HUES64 (cell line): ENCODE data around the gene IMMP1L.
A peak's percentile ranks its signal among the peaks of the same experiment; 100 is the strongest.
"Not testable (repeated sequence)": the region's sequence is repeated elsewhere in the genome, so short reads cannot be mapped to it uniquely, and the experiment has no call there.

ENCODE experiments used
- H3K27ac ChIP-seq: 2 replicates; pipeline ENCODE4 v1.7.0; 2013; ENCODE audit warnings: low read depth, low read length, inconsistent platforms
- H3K27me3 ChIP-seq: 2 replicates; pipeline ENCODE4 v1.6.1; 2013; ENCODE audit warnings: mild to moderate bottlenecking, low read length; ENCODE audit not compliant: insufficient read depth
- H3K36me3 ChIP-seq: 2 replicates; pipeline ENCODE4 v1.6.1; 2013; ENCODE audit warnings: mild to moderate bottlenecking, low read length; ENCODE audit not compliant: insufficient read depth
- H3K4me1 ChIP-seq: 2 replicates; pipeline ENCODE4 v1.6.1; 2013; ENCODE audit warnings: mild to moderate bottlenecking, low read length, moderate library complexity; ENCODE audit not compliant: insufficient read depth
- H3K4me3 ChIP-seq: 2 replicates; pipeline ENCODE4 v1.5.1; 2013; ENCODE audit warnings: mild to moderate bottlenecking, low read length, moderate library complexity
- H3K9ac ChIP-seq: 2 replicates; pipeline ENCODE4 v1.6.1; 2013; ENCODE audit warnings: mild to moderate bottlenecking, low read depth, low read length
- H3K9me3 ChIP-seq: 2 replicates; pipeline ENCODE4 v1.6.1; 2013; ENCODE audit warnings: low read depth, low read length; ENCODE audit not compliant: insufficient read depth
- WGBS: fragments of 150-250, 120-280 bp; methylation state at CpG from one replicate; pipeline ENCODE4 v1.1.7; 2013; ENCODE audit warnings: missing lambda C conversion rate; 5-methylcytosine and 5-hydroxymethylcytosine counted together

The IMMP1L gene

DNA sequence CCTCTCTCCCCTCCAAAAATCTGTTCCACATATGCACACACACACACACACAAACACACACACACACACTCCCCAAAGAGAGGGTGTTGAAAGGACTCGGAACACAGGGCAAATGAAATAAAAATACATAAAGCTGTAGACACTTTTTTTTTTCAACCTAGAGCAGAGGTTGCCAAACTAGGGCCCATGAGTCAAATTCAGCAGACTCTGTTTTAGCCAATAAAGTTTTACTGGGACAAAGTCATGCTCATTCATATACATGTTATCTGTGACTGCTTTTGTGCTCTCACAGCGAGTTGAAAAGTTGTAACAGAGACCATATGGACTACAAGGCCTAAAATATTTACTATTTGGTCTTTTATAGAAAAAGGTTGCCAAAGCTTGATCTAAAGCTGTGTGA is 8.9 kb downstream of the IMMP1L start:
- H3K36me3 ChIP-seq = peaks cover 22% of the 10 kb centered on the region
- 100% methylated on average over 2 of the region's 2 CpGs for WGBS
- no peaks in the 10 kb centered on the region for H3K27me3 ChIP-seq

DNA sequence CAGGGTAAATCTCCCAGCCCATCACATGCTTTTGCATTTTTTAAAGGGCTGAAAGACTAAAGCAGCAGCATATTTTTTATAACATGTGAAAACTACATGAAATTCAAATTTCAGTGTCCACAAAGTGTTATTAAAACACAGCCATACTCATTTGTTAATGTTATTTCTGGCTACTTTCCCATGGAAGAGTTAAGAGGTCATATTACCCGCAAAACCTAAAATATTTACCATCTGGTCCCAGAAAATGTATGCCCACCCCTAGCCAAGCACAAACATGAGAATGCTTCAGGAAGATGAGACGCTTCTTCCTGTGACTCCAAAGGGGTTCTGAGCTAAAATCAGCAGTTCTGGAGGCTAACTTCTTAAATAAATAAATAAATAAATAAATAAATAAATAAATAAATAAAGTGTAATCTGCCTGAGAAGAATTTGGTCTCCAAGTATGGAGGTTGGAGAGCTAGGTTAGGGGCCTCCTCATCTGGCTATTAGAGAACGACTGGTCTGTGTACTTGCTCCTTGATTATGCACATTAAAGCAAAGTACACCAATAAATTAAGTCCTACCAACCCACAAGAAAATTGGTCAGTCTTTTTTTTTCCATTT is 9.7 kb downstream of the IMMP1L start:
- no peak overlapping the region for H3K4me3 ChIP-seq
- 85% methylated on average over 3 of the region's 3 CpGs for WGBS
- peaks cover 17% of the 10 kb centered on the region for H3K36me3 ChIP-seq

More for the DNA sequence above, 8.9 kb downstream of the IMMP1L start:
- Histone ChIP-seq H3K9ac (no peak overlapping the region), H3K4me1 (no peaks in the 10 kb centered on the region), H3K4me3 (no peak overlapping the region), H3K9me3 (no peaks in the 10 kb centered on the region), H3K27ac (no peak overlapping the region)

DNA sequence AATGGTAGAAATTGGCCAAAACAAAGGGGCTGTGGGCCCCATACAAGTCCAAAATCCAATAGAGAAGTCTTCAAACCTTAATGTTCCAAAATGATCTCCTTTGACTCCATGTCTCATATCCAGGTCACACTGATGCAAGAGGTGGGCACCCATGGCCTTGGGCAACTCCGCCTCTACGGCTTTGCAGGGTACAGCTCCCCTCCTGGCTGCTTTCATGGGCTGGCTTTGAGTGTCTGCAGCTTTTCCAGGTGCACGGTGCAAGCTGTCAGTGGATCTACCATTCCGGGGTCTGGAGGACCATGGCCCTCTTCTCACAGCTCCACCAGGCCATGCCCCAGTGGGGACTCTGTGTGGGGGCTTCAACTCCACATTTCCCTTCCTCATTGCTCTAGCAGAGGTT is 15.7 kb downstream of the IMMP1L start:
- not testable (repeated sequence) for H3K27me3 ChIP-seq, H3K27ac ChIP-seq, H3K9ac ChIP-seq, H3K4me3 ChIP-seq, H3K9me3 ChIP-seq
- WGBS = 97% methylated on average over 4 of the region's 4 CpGs
- peaks cover 11% of the 10 kb centered on the region for H3K4me1 ChIP-seq
- H3K36me3 ChIP-seq = peaks cover 11% of the 10 kb centered on the region

More for the DNA sequence above, 9.7 kb downstream of the IMMP1L start:
- Histone ChIP-seq H3K9ac (no peak overlapping the region), H3K27me3 (no peaks in the 10 kb centered on the region), H3K27ac (no peak overlapping the region), H3K9me3 (no peaks in the 10 kb centered on the region), H3K4me1 (no peaks in the 10 kb centered on the region)

DNA sequence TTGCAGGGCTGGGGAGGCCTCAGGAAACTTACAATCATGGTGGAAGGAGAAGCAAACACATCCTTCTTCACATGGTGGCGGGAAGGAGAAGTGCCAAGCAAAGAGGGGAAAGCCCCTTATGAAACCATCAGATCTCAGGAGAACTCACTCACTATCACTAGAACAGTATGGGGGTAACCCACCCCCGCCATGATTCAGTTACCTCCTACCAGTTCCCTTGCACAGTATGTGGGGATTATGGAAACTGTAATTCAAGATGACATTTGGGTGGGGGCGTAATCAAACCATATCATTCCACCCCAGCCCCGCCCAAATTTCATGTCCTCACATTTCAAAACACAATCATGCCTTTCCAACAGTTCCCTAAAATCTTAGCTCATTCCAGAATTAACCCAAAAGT is 16.2 kb downstream of the IMMP1L start:
- Histone ChIP-seq H3K9me3 (no peaks in the 10 kb centered on the region), H3K4me3 (no peak overlapping the region), H3K9ac (no peak overlapping the region), H3K36me3 (peaks cover 11% of the 10 kb centered on the region), H3K4me1 (peaks cover 11% of the 10 kb centered on the region), H3K27ac (no peak overlapping the region), H3K27me3 (no peaks in the 10 kb centered on the region)
- 95% methylated on average over 2 of the region's 4 CpGs for WGBS

DNA sequence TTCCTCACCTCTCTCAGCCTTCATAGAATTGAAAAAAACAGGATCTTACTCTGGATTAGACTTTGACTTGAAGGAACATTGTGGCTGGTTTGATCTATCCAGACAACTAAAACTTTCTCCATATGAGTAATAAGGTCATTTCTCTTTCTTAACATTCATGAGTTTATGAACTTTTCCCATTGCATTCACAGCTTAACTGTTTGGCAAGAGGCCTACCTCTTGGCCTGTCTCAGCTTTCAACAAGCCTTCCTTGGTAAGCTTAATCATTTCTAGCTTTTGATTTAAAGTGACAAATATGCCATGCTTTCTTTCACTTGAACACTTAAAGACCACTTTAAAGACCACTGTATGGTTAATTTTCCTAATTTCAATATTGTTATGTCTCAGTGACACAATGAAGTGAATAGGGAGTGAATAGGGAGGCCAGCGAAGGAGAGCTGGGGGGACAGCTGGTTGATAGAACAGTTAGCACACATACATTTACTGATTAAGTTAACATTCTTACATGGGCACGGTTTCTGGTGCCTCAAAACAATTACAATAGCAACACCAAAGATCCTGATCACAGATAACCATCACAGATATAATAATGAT is 17.0 kb downstream of the IMMP1L start:
- Histone ChIP-seq H3K9me3 (no peaks in the 10 kb centered on the region), H3K4me3 (no peak overlapping the region), H3K27ac (no peak overlapping the region), H3K27me3 (no peaks in the 10 kb centered on the region), H3K9ac (no peak overlapping the region), H3K4me1 (peaks cover 11% of the 10 kb centered on the region), H3K36me3 (peaks cover 11% of the 10 kb centered on the region)
- no CpG with 5 or more reads among the region's 2 CpGs for WGBS

DNA sequence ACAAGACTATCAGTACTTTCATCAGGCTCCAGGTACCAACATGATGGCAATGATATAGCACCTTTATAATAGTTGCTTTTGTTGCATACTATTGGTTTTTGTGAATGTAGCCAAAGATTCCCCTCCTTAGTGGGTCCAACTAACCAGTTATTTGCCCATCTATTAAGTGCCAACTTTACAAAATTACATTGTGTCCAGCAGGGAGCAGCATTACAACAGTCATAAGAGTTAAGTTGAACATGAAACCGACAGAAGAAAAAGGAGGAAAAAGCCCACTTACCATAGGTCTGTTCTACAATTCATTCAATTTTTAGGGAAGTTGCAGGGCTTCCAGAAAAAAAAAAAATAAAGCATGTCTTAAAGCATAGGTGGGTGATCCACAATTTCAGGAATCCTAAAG is 21.6 kb downstream of the IMMP1L start:
- Histone ChIP-seq H3K27ac (no peak overlapping the region), H3K9ac (no peak overlapping the region), H3K9me3 (no peaks in the 10 kb centered on the region), H3K36me3 (peaks cover 3% of the 10 kb centered on the region; the same call in 1 of the 2 replicates), H3K4me3 (no peak overlapping the region), H3K4me1 (peaks cover 35% of the 10 kb centered on the region), H3K27me3 (no peaks in the 10 kb centered on the region)
- WGBS = 70% methylated on average over 1 of the region's 1 CpG

DNA sequence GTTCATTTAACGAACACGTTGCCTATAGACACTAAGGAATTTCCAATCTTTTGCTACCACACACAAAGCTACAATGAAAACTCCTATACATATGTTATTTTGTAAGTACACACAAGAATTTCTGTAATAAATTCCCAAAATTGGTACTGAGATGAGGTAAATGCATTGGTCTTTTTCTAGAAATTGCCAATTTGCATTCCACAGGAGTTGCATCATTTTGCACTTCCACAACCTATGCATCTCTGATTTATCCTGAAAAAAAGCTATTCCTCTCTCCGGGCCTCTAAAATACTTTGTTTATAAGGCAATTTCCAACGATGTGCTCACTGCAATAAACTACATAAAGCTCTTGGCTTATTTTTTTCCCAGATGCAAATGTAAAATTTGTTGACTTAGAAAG is 24.9 kb downstream of the IMMP1L start:
- Histone ChIP-seq H3K36me3 (no peaks in the 10 kb centered on the region), H3K27me3 (no peaks in the 10 kb centered on the region), H3K9me3 (no peaks in the 10 kb centered on the region), H3K4me1 (peaks cover 30% of the 10 kb centered on the region), H3K4me3 (no peak overlapping the region), H3K9ac (no peak overlapping the region), H3K27ac (peak overlapping the region; percentile 12; the same call in 1 of the 2 replicates)
- WGBS = 84% methylated on average over 2 of the region's 4 CpGs

DNA sequence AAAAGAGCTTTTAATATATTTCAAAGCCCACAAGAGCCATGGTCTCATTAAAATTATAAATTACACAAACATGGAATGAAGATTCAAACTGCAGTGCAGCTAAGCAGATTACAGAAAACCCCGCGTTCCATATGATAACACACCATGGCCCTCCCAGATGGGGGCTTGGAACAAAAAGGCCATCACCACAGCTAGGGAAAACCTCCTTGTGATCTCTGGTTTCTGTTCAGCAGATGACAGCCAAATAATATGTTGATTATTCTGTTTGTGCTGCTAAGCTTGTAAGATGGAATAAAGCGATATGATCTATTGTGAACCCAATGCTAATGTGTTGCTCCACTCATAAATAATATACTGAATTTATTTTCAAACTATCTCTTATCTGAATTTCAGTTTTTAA is 28.5 kb downstream of the IMMP1L start:
- 96% methylated on average over 2 of the region's 3 CpGs for WGBS
- Histone ChIP-seq H3K9ac (no peak overlapping the region), H3K36me3 (no peaks in the 10 kb centered on the region), H3K27ac (no peak overlapping the region), H3K9me3 (no peaks in the 10 kb centered on the region), H3K4me3 (no peak overlapping the region), H3K27me3 (no peaks in the 10 kb centered on the region), H3K4me1 (peaks cover 32% of the 10 kb centered on the region)

DNA sequence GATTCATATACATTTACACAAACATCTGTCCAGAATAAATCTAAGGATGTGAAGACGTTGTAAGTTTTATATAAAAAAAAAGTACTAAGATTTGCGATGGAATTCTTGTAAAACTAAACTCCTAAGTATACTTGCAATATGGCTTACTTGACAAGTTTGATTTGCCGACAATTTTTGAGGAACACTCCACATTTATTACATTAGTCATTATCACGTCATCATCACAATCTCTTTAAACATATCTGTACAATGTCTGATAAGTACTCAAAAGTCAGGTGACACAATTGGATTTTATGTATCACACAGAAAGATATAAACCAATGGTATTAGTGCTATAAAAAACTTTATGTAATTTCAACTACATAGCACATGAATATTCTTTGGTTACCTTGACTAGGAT is 30.4 kb downstream of the IMMP1L start:
- 89% methylated on average over 3 of the region's 4 CpGs for WGBS

DNA sequence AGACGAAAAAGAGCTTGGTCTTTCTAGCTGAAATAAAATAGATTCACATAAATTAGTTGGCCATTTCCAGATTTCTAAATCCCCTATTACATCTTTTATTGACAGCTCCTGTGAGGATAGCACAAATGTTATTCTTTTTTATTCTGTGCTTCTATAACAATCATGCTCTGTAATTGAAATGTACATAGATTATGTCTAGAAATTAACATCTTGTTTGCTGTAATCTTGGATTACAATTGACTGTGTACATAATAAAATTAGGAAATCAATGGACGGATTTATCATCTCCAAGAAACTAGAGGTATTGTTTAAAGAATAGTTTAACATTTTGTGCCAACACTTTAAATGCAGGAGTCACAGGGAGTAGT is 31.2 kb downstream of the IMMP1L start:
- H3K27me3 ChIP-seq = no peaks in the 10 kb centered on the region
- no peak overlapping the region for H3K9ac ChIP-seq
- no peak overlapping the region for H3K27ac ChIP-seq
- H3K36me3 ChIP-seq = peaks cover 2% of the 10 kb centered on the region; the same call in 1 of the 2 replicates
- peaks cover 13% of the 10 kb centered on the region; the same call in 1 of the 2 replicates for H3K4me1 ChIP-seq
- H3K9me3 ChIP-seq = no peaks in the 10 kb centered on the region
- no peak overlapping the region for H3K4me3 ChIP-seq
- 93% methylated on average over 2 of the region's 2 CpGs for WGBS

More for the DNA sequence above, 30.4 kb downstream of the IMMP1L start:
- Histone ChIP-seq H3K36me3 (no peaks in the 10 kb centered on the region), H3K9me3 (no peaks in the 10 kb centered on the region), H3K27me3 (no peaks in the 10 kb centered on the region), H3K9ac (no peak overlapping the region), H3K4me3 (no peak overlapping the region), H3K27ac (no peak overlapping the region), H3K4me1 (peaks cover 13% of the 10 kb centered on the region; the same call in 1 of the 2 replicates)

DNA sequence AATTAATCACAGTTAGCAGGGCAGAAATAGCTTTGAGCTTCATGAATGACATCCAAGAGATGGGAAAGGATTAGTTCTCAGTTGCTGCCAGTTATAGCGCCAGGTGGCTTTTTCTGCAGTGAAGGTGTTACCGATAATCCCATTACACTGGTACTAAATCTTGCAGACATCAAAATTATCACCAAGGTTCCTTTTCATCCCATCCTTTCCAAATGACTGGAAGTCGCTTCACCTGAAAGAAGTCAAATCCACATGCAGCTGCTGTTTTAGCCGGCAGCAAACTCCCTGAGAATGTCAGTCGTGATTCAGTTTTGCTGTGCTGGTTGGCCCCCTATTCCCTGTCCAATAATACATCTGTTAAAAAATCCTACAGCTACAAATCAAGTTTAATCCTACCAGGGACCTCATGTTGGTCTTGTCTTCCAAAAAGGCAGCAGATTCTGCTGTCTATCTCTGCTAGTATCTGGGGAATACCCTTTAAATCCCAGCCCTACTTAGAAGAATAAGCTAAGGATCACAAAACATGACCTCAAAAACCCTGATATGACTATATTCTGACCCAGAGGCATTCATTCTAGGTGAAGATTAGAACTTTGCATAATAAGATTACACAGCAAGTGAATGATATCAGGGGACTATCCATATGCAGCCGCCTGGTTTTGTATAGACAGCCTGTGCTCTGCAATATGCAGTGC is 31.7 kb downstream of the IMMP1L start:
- peaks cover 13% of the 10 kb centered on the region; the same call in 1 of the 2 replicates for H3K4me1 ChIP-seq
- H3K27me3 ChIP-seq = no peaks in the 10 kb centered on the region
- H3K27ac ChIP-seq = no peak overlapping the region
- no peak overlapping the region for H3K9ac ChIP-seq
- WGBS = 91% methylated on average over 6 of the region's 6 CpGs
- no peak overlapping the region for H3K4me3 ChIP-seq
- peaks cover 2% of the 10 kb centered on the region; the same call in 1 of the 2 replicates for H3K36me3 ChIP-seq
- no peaks in the 10 kb centered on the region for H3K9me3 ChIP-seq
